H1 (cell line): ENCODE results near the gene BBLN. TPM values are rescaled to one million over a fixed set of nuclear protein-coding genes. Genes with fewer than 3 reads are reported as not detected.
A peak's percentile ranks its signal among the peaks of the same experiment; 100 is the strongest.

Experiments
- CTCF ChIA-PET: fragments of 300-600 bp; sonication (Branson Sonifier 250); formaldehyde crosslinking; loops from one replicate; lab custom pipeline; 2021; ENCODE audit not compliant: partially characterized antibody; lab: Charles Lee
- POLR2A ChIA-PET: fragments of 300-600 bp; sonication (Branson Sonifier 250); formaldehyde crosslinking; loops from one replicate; lab custom pipeline; 2021; ENCODE audit warnings: inconsistent platforms; ENCODE audit not compliant: partially characterized antibody; lab: Charles Lee
- DNase-seq, 2 experiments: peaks; one replicate each; pipeline versions ENCODE4 v3.0.0 to v3.0.0-alpha.2; 2010 to 2022; ENCODE audit warnings: low spot score in 2 of 2, low read depth in 1 of 2, mixed read lengths in 1 of 2
- FAIRE-seq: peaks from 2 replicates; lab custom pipeline; 2011; peaks lifted over from hg19 to GRCh38; lab: Jason Lieb, UNC
- H2AFZ ChIP-seq: 2 replicates; pipeline ENCODE4 v1.8.1; 2012; ENCODE audit warnings: low read length, inconsistent platforms
- H2AK5ac ChIP-seq: 2 replicates; pipeline ENCODE4 v1.6.1; 2013; ENCODE audit warnings: low read depth, low read length
- H2BK120ac ChIP-seq: replicated peaks from 2 replicates; pipeline ENCODE3; 2013; ENCODE audit warnings: low read depth, low read length, inconsistent platforms
- H2BK12ac ChIP-seq: 2 replicates; pipeline ENCODE4 v1.6.1; 2013; ENCODE audit warnings: low read depth, low read length
- H2BK15ac ChIP-seq: 2 replicates; pipeline ENCODE4 v1.6.1; 2013; ENCODE audit warnings: low read length
- H2BK20ac ChIP-seq: 2 replicates; pipeline ENCODE4 v1.6.1; 2013; ENCODE audit warnings: low read length
- H2BK5ac ChIP-seq: 2 replicates; pipeline ENCODE4 v1.6.1; 2013; ENCODE audit warnings: low read depth, low read length
- H3K14ac ChIP-seq: 2 replicates; pipeline ENCODE4 v1.6.1; 2013; ENCODE audit warnings: inconsistent platforms; ENCODE audit not compliant: insufficient read length
- H3K18ac ChIP-seq: 2 replicates; pipeline ENCODE4 v1.6.1; 2013; ENCODE audit warnings: low read length; ENCODE audit errors: extremely low read depth
- H3K23ac ChIP-seq: 2 replicates; pipeline ENCODE4 v1.6.1; 2013; ENCODE audit warnings: inconsistent platforms; ENCODE audit not compliant: insufficient read length
- H3K23me2 ChIP-seq: 2 replicates; pipeline ENCODE4 v1.6.1; 2013; ENCODE audit warnings: low read depth, low read length
- H3K27ac ChIP-seq: 2 replicates; pipeline ENCODE4 v1.6.1; 2011; ENCODE audit warnings: low read depth, low read length, inconsistent platforms
- H3K27me3 ChIP-seq, 4 experiments: replicated peaks in 1 of 4; 1 replicate in 1 of 4; 2 replicates in 3 of 4; pipeline versions ENCODE4 v1.6.1 to v1.8.1; 2011 to 2013; ENCODE audit warnings: low read length in 3 of 4, mild to moderate bottlenecking in 3 of 4, inconsistent platforms in 2 of 4, mixed read lengths in 2 of 4, moderate library complexity in 1 of 4; ENCODE audit not compliant: control insufficient read depth in 3 of 4, insufficient read depth in 3 of 4; ENCODE audit errors: extremely low read depth in 1 of 4
- H3K36me3 ChIP-seq, 4 experiments: 2 replicates each; pipeline versions ENCODE4 v1.6.1 to v1.8.1; 2011 to 2013; ENCODE audit warnings: mild to moderate bottlenecking in 4 of 4, low read length in 3 of 4, moderate library complexity in 2 of 4, control low read depth in 1 of 4, inconsistent platforms in 1 of 4; ENCODE audit not compliant: insufficient read depth in 4 of 4, control insufficient read depth in 2 of 4
- H3K4ac ChIP-seq: replicated peaks from 2 replicates; pipeline ENCODE3; 2013; ENCODE audit warnings: low read length, low read depth, mixed read lengths, inconsistent platforms; ENCODE audit not compliant: insufficient read length
- H3K4me1 ChIP-seq, 4 experiments: replicated peaks in 1 of 4; 1 replicate in 1 of 4; 2 replicates in 3 of 4; pipeline versions ENCODE4 v1.6.1 to v1.8.1; 2011 to 2013; ENCODE audit warnings: low read length in 3 of 4, inconsistent platforms in 2 of 4, mixed read lengths in 1 of 4; ENCODE audit not compliant: insufficient read depth in 4 of 4, control insufficient read depth in 3 of 4
- H3K4me2 ChIP-seq, 2 experiments: 2 replicates each; pipeline versions ENCODE4 v1.6.1 to v1.8.1; 2011 to 2013; ENCODE audit warnings: low read depth in 2 of 2, low read length in 2 of 2, control low read depth in 1 of 2, inconsistent platforms in 1 of 2, mild to moderate bottlenecking in 1 of 2; ENCODE audit not compliant: insufficient read depth in 1 of 2
- H3K4me3 ChIP-seq, 4 experiments: fragments of 200-600, 300-600 bp in 1 of 4; sonication (generic), shearing (Covaris generic), sonication (Bioruptor Twin) in 1 of 4; 2 replicates each; pipeline versions ENCODE4 v1.5.1 to v1.8.1; 2011 to 2016; ENCODE audit warnings: low read length in 4 of 4, low read depth in 3 of 4, control low read depth in 2 of 4, inconsistent platforms in 2 of 4, mild to moderate bottlenecking in 2 of 4, mixed read lengths in 1 of 4, moderate library complexity in 1 of 4; ENCODE audit not compliant: insufficient read depth in 2 of 4; ENCODE audit errors: extremely low read depth in 1 of 4
- H3K56ac ChIP-seq: replicated peaks from 2 replicates; pipeline ENCODE3; 2013; ENCODE audit warnings: low read depth, mild to moderate bottlenecking, mixed read lengths, low read length, inconsistent platforms; ENCODE audit not compliant: insufficient read length
- H3K79me1 ChIP-seq: 2 replicates; pipeline ENCODE4 v1.6.1; 2013; ENCODE audit warnings: low read depth, low read length, control low read depth
- H3K79me2 ChIP-seq, 2 experiments: 2 replicates each; pipeline versions ENCODE4 v1.6.1 to v1.8.1; 2012 to 2013; ENCODE audit warnings: low read length in 2 of 2, mild to moderate bottlenecking in 2 of 2, inconsistent platforms in 1 of 2; ENCODE audit not compliant: insufficient read depth in 2 of 2, control insufficient read depth in 1 of 2
- H3K9ac ChIP-seq, 4 experiments: replicated peaks in 1 of 4; 1 replicate in 1 of 4; 2 replicates in 3 of 4; pipeline versions ENCODE4 v1.6.1 to v1.8.1; 2011 to 2013; ENCODE audit warnings: low read depth in 3 of 4, low read length in 3 of 4, control low read depth in 2 of 4, mild to moderate bottlenecking in 2 of 4, moderate library complexity in 2 of 4, inconsistent platforms in 1 of 4; ENCODE audit errors: extremely low read depth in 1 of 4
- H3K9me3 ChIP-seq, 2 experiments: 2 replicates each; pipeline versions ENCODE4 v1.6.1 to v1.8.1; 2012 to 2013; ENCODE audit warnings: mild to moderate bottlenecking in 2 of 2, moderate library complexity in 2 of 2, control low read depth in 1 of 2, inconsistent platforms in 1 of 2, low read depth in 1 of 2, low read length in 1 of 2, mixed read lengths in 1 of 2; ENCODE audit not compliant: insufficient read depth in 2 of 2
- H4K20me1 ChIP-seq, 2 experiments: replicated peaks in 1 of 2; 2 replicates each; pipeline versions ENCODE3 to v1.8.1; 2011 to 2013; ENCODE audit warnings: inconsistent platforms in 2 of 2, low read length in 2 of 2, mild to moderate bottlenecking in 1 of 2; ENCODE audit not compliant: insufficient read depth in 2 of 2, control insufficient read depth in 1 of 2
- H4K5ac ChIP-seq: 2 replicates; pipeline ENCODE4 v1.6.1; 2013; ENCODE audit warnings: low read length, low read depth, mixed read lengths, inconsistent platforms; ENCODE audit not compliant: insufficient read length
- H4K8ac ChIP-seq: 2 replicates; pipeline ENCODE4 v1.8.0; 2013; ENCODE audit warnings: mild to moderate bottlenecking, moderate library complexity, low read length, inconsistent platforms; ENCODE audit not compliant: insufficient read depth; ENCODE audit errors: extremely low read depth
- H4K91ac ChIP-seq: replicated peaks from 2 replicates; pipeline ENCODE3; 2013; ENCODE audit warnings: low read length, mixed read lengths, inconsistent platforms; ENCODE audit not compliant: insufficient read length
- GABPA ChIP-seq: IDR thresholded peaks from 2 replicates; pipeline ENCODE4 v1.6.1; 2011; ENCODE audit warnings: mild to moderate bottlenecking, low read length, moderate library complexity, borderline replicate concordance; ENCODE audit not compliant: insufficient read depth
- KDM1A ChIP-seq: fragments of 200-600, 300-600 bp; sonication (generic); IDR thresholded peaks from 2 replicates; pipeline ENCODE4 v1.7.1; 2016; ENCODE audit warnings: mild to moderate bottlenecking, low read length, borderline replicate concordance
- NANOG ChIP-seq: IDR thresholded peaks from 2 replicates; pipeline ENCODE4 v1.6.1; 2011; ENCODE audit warnings: low read length, low read depth, mild to moderate bottlenecking, inconsistent platforms; ENCODE audit not compliant: insufficient read depth, poor library complexity, severe bottlenecking
- SIN3A ChIP-seq, 2 experiments: IDR thresholded peaks in 1 of 2; conservative IDR thresholded peaks in 1 of 2; 2 replicates each; pipeline ENCODE4 v1.6.1; 2011 to 2012; ENCODE audit warnings: low read length in 2 of 2, improper control_type of control experiment in 1 of 2, low read depth in 1 of 2, mild to moderate bottlenecking in 1 of 2
- SP2 ChIP-seq: IDR thresholded peaks from 2 replicates; pipeline ENCODE4 v1.6.1; 2012; ENCODE audit warnings: mild to moderate bottlenecking, low read length, inconsistent platforms
- SRF ChIP-seq: IDR thresholded peaks from 2 replicates; pipeline ENCODE4 v1.6.1; 2011; ENCODE audit warnings: mild to moderate bottlenecking, low read depth, low read length, moderate library complexity
- WGBS, 2 experiments: shearing (Covaris generic) in 1 of 2; methylation state at CpG; one replicate each; pipeline versions ENCODE4 v1.1.6 to v1.1.7; 2013 to 2015; ENCODE audit warnings: low lambda C conversion rate in 2 of 2, mixed read lengths in 2 of 2, inconsistent platforms in 1 of 2, low coverage in 1 of 2, missing lambda C conversion rate in 1 of 2; ENCODE audit not compliant: insufficient replicate concordance in 2 of 2, insufficient coverage in 1 of 2, insufficient read length in 1 of 2; ENCODE audit errors: extremely low coverage in 1 of 2, missing lambda C conversion rate in 1 of 2; 5-methylcytosine and 5-hydroxymethylcytosine counted together
- polyA plus RNA-seq, 7 experiments: library from polyadenylated mRNA; depleted of rRNA in 3 of 7; stranded (reverse) in 5 of 7; unstranded in 2 of 7; fragments of >200 nt in 5 of 7; fragments of 200-250 nt in 2 of 7; gene quantifications; 1 replicate in 5 of 7; 2 replicates in 1 of 7; 4 replicates in 1 of 7; pipeline versions ENCODE4 v1.2.1 to v1.2.3, GENCODE V29; 2011 to 2013; ENCODE audit warnings: missing spikeins in 2 of 7, mixed read lengths in 2 of 7
- total RNA-seq: library from RNA; stranded (reverse); fragmentation: NEBNext Ultra II Directional; extraction: Animal tissue kit (Norgen Biotek cat#: 25700); gene quantifications from 2 replicates; pipeline ENCODE4 v1.2.1, GENCODE V29; 2021

Gene BBLN
- total and polyA plus RNA-seq, 2 of the 8 experiments (the other 6 are each of a cell fraction or from before 2014, with no cell fraction given), result 63.1 to 164 TPM

- peaks cover 0 to 20% of the 10 kb centered on the region in 2 experiments; a peak in 1 of 4 replicates for H3K79me2 ChIP-seq
- no peak for FAIRE-seq
- TF ChIP-seq GABPA (peak; percentile 67; the same call in 1 of the 2 replicates), NANOG (no peak), KDM1A (peak; percentile 11; the same call in 1 of the 2 replicates), SIN3A (conservative IDR thresholded peaks at IDR 0.05 in 1 of 2, IDR thresholded peaks at IDR 0.05 in 1 of 2; ENCODE audit: low read depth in 1 of 2, low read length in 2 of 2) (no peak), SRF (no peak), SP2 (no peak)
These were observed 35.0 kb upstream of the BBLN start for GRCh38 chr9:128124873-128125579.

More at GRCh38 chr9:128124873-128125579, 35.0 kb upstream of the BBLN start:
- Histone ChIP-seq H2BK12ac (no peak overlapping the region), H3K4me2 (no peak overlapping the region), H3K23ac (no peak overlapping the region), H2AFZ (no peak overlapping the region), H2BK120ac (no peak overlapping the region), H3K9me3 (peaks cover 0 to 4% of the 10 kb centered on the region in 2 experiments; a peak in 1 of 4 replicates), H2BK5ac (no peak overlapping the region), H3K4me3 (no peak overlapping the region), H3K18ac (no peak overlapping the region), H4K91ac (peak overlapping the region; percentile 13), H4K20me1 (peaks cover 3 to 16% of the 10 kb centered on the region in 2 experiments), H3K14ac (no peak overlapping the region), H3K4ac (no peak overlapping the region), H3K27me3 (peaks cover 0 to 8% (median 7%) of the 10 kb centered on the region in 4 experiments; a peak in 5 of 7 replicates), H4K8ac (no peak overlapping the region), H3K27ac (no peak overlapping the region), H2AK5ac (no peak overlapping the region), H3K9ac (no peak overlapping the region), H4K5ac (no peak overlapping the region), H3K79me1 (peaks cover 4% of the 10 kb centered on the region; the same call in 1 of the 2 replicates), H3K23me2 (peaks cover 6% of the 10 kb centered on the region; the same call in 1 of the 2 replicates), H3K36me3 (peaks cover 2 to 26% (median 8%) of the 10 kb centered on the region in 4 experiments; a peak in 4 of 8 replicates), H2BK15ac (no peak overlapping the region), H3K4me1 (peaks cover 0 to 6% (median 3%) of the 10 kb centered on the region in 4 experiments; a peak in 4 of 7 replicates), H3K56ac (no peak overlapping the region), H2BK20ac (no peak overlapping the region)
- DNase-seq, result peak; percentile 66 to 95
- CTCF ChIA-PET, result interaction anchor here (0.6 to 9.9 kb wide), 44 partner anchors 8 to 284 kb away, joined by 3 to 74 read pairs (median 4); partner anchors contain the start of genes CIZ1, DNM1, LCN2 and NAIF1
- WGBS, 2 experiments, result 80% methylated on average over 15 of the region's 16 CpGs; no CpG with 5 or more reads in 1 of the 2 experiments
- POLR2A ChIA-PET, result interaction anchor here (0.7 to 3.4 kb wide), 8 partner anchors 10 to 112 kb away, joined by 3 to 15 read pairs (median 5); partner anchors contain the start of gene BBLN
